Measurements from ENCODE around the gene EFNB2. TPM values are rescaled to one million over a fixed set of nuclear protein-coding genes. Genes with fewer than 3 reads are reported as not detected.
A peak's percentile ranks its signal among the peaks of the same experiment; 100 is the strongest.

EFNB2 gene
- total and polyA plus RNA-seq, 7 donors, result 7.2 to 36.1 (median 12.9) TPM

- H3K4me3 ChIP-seq, result no peak overlapping the region
- 94 to 95% methylated on average over 54 of the region's 54 CpGs for WGBS, 2 donors
- TF ChIP-seq CTCF (IDR thresholded peaks at IDR 0.05) (no peak), EP300 (IDR thresholded peaks at IDR 0.05) (no peak), POLR2A (IDR thresholded peaks at IDR 0.05) (no peak), POLR2AphosphoS5 (IDR thresholded peaks at IDR 0.05) (no peak)
- peak overlapping the region in 3 of 4 donors; percentile 54 to 75 (median 72) for H3K27ac ChIP-seq
- no peaks in the 10 kb centered on the region for H3K27me3 ChIP-seq
- DNase-seq, result no peak
- H3K4me1 ChIP-seq, result peaks cover 0 to 61% (median 47%) of the 10 kb centered on the region in 4 donors
- intact Hi-C loops (cut with DNase I), result no loop called here
- H3K36me3 ChIP-seq, result peaks cover 0 to 27% (median 12%) of the 10 kb centered on the region in 4 donors
- H3K9me3 ChIP-seq, result no peaks in the 10 kb centered on the region
Observed at GRCh38 chr13:106492588-106493475, 42.6 kb downstream of the EFNB2 start.

GRCh38 chr13:106491928-106492587 lies 43.4 kb downstream of the EFNB2 start:
- H3K4me1 ChIP-seq, result peaks cover 0 to 54% (median 41%) of the 10 kb centered on the region in 4 donors
- peak overlapping the region in 3 of 4 donors; percentile 54 to 75 (median 72) for H3K27ac ChIP-seq
- WGBS, 2 donors, result 87 to 92% methylated on average over 14 of the region's 14 CpGs
- intact Hi-C loops (cut with DNase I), result no loop called here
- TF ChIP-seq EP300 (IDR thresholded peaks at IDR 0.05) (no peak), CTCF (IDR thresholded peaks at IDR 0.05) (no peak), POLR2A (IDR thresholded peaks at IDR 0.05) (no peak), POLR2AphosphoS5 (IDR thresholded peaks at IDR 0.05) (no peak)
- no peak for DNase-seq
- no peaks in the 10 kb centered on the region for H3K27me3 ChIP-seq
- H3K4me3 ChIP-seq, result peak overlapping the region in 2 of 4 donors; percentile 7 to 23
- H3K9me3 ChIP-seq, result no peaks in the 10 kb centered on the region
- peaks cover 0 to 27% (median 12%) of the 10 kb centered on the region in 4 donors for H3K36me3 ChIP-seq

GRCh38 chr13:106491463-106491862 lies 44.0 kb downstream of the EFNB2 start:
- Histone ChIP-seq H3K4me1 (peaks cover 0 to 48% (median 35%) of the 10 kb centered on the region in 4 donors), H3K27ac (peak overlapping the region in 3 of 4 donors; percentile 54 to 75 (median 72)), H3K27me3 (no peaks in the 10 kb centered on the region), H3K36me3 (peaks cover 0 to 27% (median 12%) of the 10 kb centered on the region in 4 donors), H3K9me3 (no peaks in the 10 kb centered on the region), H3K4me3 (peak overlapping the region in 2 of 4 donors; percentile 7 to 23)
- TF ChIP-seq EP300 (IDR thresholded peaks at IDR 0.05) (no peak), CTCF (IDR thresholded peaks at IDR 0.05) (no peak), POLR2AphosphoS5 (IDR thresholded peaks at IDR 0.05) (no peak), POLR2A (IDR thresholded peaks at IDR 0.05) (no peak)
- DNase-seq, result no peak
- intact Hi-C loops (cut with DNase I), result no loop called here
- 55 to 79% methylated on average over 11 of the region's 11 CpGs for WGBS, 2 donors

- Histone ChIP-seq H3K27me3 (no peaks in the 10 kb centered on the region), H3K4me1 (peaks cover 0 to 43% (median 31%) of the 10 kb centered on the region in 4 donors), H3K4me3 (no peak overlapping the region), H3K27ac (peak overlapping the region in 3 of 4 donors; percentile 54 to 75 (median 72)), H3K9me3 (no peaks in the 10 kb centered on the region), H3K36me3 (peaks cover 0 to 27% (median 12%) of the 10 kb centered on the region in 4 donors)
- TF ChIP-seq EP300 (IDR thresholded peaks at IDR 0.05), result no peak
- TF ChIP-seq POLR2AphosphoS5 (IDR thresholded peaks at IDR 0.05), result no peak
- TF ChIP-seq CTCF (IDR thresholded peaks at IDR 0.05), result no peak
- TF ChIP-seq POLR2A (IDR thresholded peaks at IDR 0.05), result no peak
- DNase-seq, result no peak
- 49 to 84% methylated on average over 14 of the region's 14 CpGs for WGBS, 2 donors
- intact Hi-C loops (cut with DNase I), result no loop called here
Observed at GRCh38 chr13:106490569-106491321, 44.7 kb downstream of the EFNB2 start.

Measured in sigmoid colon (tissue), 7 donors.